ENCODE results near the gene SOX6.

GRCh38 chr11:16240687-16241086, 115.7 kb downstream of the SOX6 start:
- no peak for TF ChIP-seq CTCF (IDR thresholded peaks at IDR 0.05)
- TF ChIP-seq POLR2A (IDR thresholded peaks at IDR 0.05) = no peak

Measured in right lobe of liver (tissue), 4 donors.